ENCODE results near the gene LPP.

DNA sequence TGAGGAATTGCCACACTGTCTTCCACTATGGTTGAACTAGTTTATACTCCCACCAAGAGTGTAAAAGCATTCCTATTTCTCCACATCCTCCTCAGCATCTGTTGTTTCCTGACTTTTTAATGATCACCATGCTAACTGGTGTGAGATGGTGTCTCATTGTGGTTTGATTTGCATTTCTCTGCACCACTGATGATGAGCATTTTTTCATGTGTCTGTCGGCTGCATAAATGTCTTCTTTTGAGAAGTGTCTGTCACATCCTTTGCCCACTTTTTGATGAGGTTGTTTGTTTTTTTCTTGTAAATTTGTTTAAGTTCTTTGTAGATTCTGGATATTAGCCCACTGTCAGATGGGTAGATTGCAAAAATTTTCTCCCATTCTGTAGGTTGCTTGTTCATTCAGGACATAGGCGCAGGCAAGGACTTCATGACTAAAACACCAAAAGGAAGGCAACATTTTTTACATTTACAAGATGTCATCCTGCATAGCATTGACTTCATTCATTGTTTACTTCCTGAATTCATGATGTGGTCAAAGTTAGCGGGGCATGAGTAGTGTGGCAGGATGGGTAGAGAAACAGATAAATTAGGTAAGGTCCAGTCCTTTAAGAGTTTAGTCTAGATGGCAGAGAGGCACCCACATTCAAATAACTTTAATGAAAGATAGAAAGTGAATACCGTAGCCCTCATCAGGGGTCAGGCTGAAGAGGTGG is 45.1 kb upstream of the LPP start:
- no peak for TF ChIP-seq TMF1 (CRISPR knock-in tag; IDR thresholded peaks at IDR 0.05; ENCODE audit: low read depth)
- TF ChIP-seq TCF7 (IDR thresholded peaks at IDR 0.05; ENCODE audit: low read depth): no peak
- TF ChIP-seq CREB1 (IDR thresholded peaks at IDR 0.05): no peak
- TF ChIP-seq CREB1 (CRISPR knock-in tag; IDR thresholded peaks at IDR 0.05): no peak
- TF ChIP-seq, protein P1, sequence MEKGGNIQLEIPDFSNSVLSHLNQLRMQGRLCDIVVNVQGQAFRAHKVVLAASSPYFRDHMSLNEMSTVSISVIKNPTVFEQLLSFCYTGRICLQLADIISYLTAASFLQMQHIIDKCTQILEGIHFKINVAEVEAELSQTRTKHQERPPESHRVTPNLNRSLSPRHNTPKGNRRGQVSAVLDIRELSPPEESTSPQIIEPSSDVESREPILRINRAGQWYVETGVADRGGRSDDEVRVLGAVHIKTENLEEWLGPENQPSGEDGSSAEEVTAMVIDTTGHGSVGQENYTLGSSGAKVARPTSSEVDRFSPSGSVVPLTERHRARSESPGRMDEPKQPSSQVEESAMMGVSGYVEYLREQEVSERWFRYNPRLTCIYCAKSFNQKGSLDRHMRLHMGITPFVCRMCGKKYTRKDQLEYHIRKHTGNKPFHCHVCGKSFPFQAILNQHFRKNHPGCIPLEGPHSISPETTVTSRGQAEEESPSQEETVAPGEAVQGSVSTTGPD (CRISPR knock-in tag; IDR thresholded peaks at IDR 0.05): no peak
